Measurements from ENCODE around the gene MINK1.
"Not testable (repeated sequence)": the region's sequence is repeated elsewhere in the genome, so short reads cannot be mapped to it uniquely, and the experiment has no call there.

The MINK1 gene

GRCh38 chr17:4849011-4849536 lies 15.9 kb downstream of the MINK1 start:
- no peak for TF ChIP-seq GATA1 (IDR thresholded peaks at IDR 0.05; ENCODE audit: low read depth, low read length)
- TF ChIP-seq POLR2A (IDR thresholded peaks at IDR 0.05; ENCODE audit: low read length): no peak

GRCh38 chr17:4850246-4850645 lies 17.1 kb downstream of the MINK1 start:
- DNase-seq: no peak
- TF ChIP-seq GATA1 (IDR thresholded peaks at IDR 0.05; ENCODE audit: low read depth, low read length) (no peak), POLR2A (IDR thresholded peaks at IDR 0.05; ENCODE audit: low read length) (no peak)

More at GRCh38 chr17:4849011-4849536, 15.9 kb downstream of the MINK1 start:
- no peak for DNase-seq

GRCh38 chr17:4851084-4851483 lies 17.9 kb downstream of the MINK1 start:
- TF ChIP-seq POLR2A (IDR thresholded peaks at IDR 0.05; ENCODE audit: low read length) (no peak), GATA1 (IDR thresholded peaks at IDR 0.05; ENCODE audit: low read depth, low read length) (no peak)
- no peak for DNase-seq

- peak in 1 of 2 experiments; percentile 19 for DNase-seq
- no peak for TF ChIP-seq POLR2A (IDR thresholded peaks at IDR 0.05; ENCODE audit: low read length)
- TF ChIP-seq GATA1 (IDR thresholded peaks at IDR 0.05; ENCODE audit: low read depth, low read length): no peak
Observed at GRCh38 chr17:4852567-4853207, 19.5 kb downstream of the MINK1 start.

- TF ChIP-seq POLR2A (IDR thresholded peaks at IDR 0.05; ENCODE audit: low read length) (no peak), GATA1 (IDR thresholded peaks at IDR 0.05; ENCODE audit: low read depth, low read length) (no peak)
- no peak for DNase-seq
Observed at GRCh38 chr17:4853208-4853671, 20.1 kb downstream of the MINK1 start.

GRCh38 chr17:4854111-4854681 lies 21.1 kb downstream of the MINK1 start:
- DNase-seq: no peak
- TF ChIP-seq POLR2A (IDR thresholded peaks at IDR 0.05; ENCODE audit: low read length): no peak
- no peak for TF ChIP-seq GATA1 (IDR thresholded peaks at IDR 0.05; ENCODE audit: low read depth, low read length)

GRCh38 chr17:4856271-4856936 lies 23.3 kb downstream of the MINK1 start:
- DNase-seq: peak in 1 of 2 experiments; percentile 29
- no peak for TF ChIP-seq GATA1 (IDR thresholded peaks at IDR 0.05; ENCODE audit: low read depth, low read length)
- TF ChIP-seq POLR2A (IDR thresholded peaks at IDR 0.05; ENCODE audit: low read length): no peak

GRCh38 chr17:4856937-4857314 lies 23.8 kb downstream of the MINK1 start:
- DNase-seq: no peak
- no peak for TF ChIP-seq GATA1 (IDR thresholded peaks at IDR 0.05; ENCODE audit: low read depth, low read length)
- TF ChIP-seq POLR2A (IDR thresholded peaks at IDR 0.05; ENCODE audit: low read length): no peak

- DNase-seq: not testable (repeated sequence)
Observed at GRCh38 chr17:4857347-4857746, 24.2 kb downstream of the MINK1 start.

- TF ChIP-seq POLR2A (IDR thresholded peaks at IDR 0.05; ENCODE audit: low read length) (no peak), GATA1 (IDR thresholded peaks at IDR 0.05; ENCODE audit: low read depth, low read length) (no peak)
- no peak for DNase-seq
Observed at GRCh38 chr17:4858068-4858881, 25.1 kb downstream of the MINK1 start.

GRCh38 chr17:4858882-4859260 lies 25.7 kb downstream of the MINK1 start:
- DNase-seq: no peak
- no peak for TF ChIP-seq GATA1 (IDR thresholded peaks at IDR 0.05; ENCODE audit: low read depth, low read length)
- TF ChIP-seq POLR2A (IDR thresholded peaks at IDR 0.05; ENCODE audit: low read length): no peak

- TF ChIP-seq GATA1 (IDR thresholded peaks at IDR 0.05; ENCODE audit: low read depth, low read length) (no peak), POLR2A (IDR thresholded peaks at IDR 0.05; ENCODE audit: low read length) (no peak)
- DNase-seq: no peak
Observed at GRCh38 chr17:4859816-4860625, 26.9 kb downstream of the MINK1 start.

- DNase-seq: no peak
- TF ChIP-seq POLR2A (IDR thresholded peaks at IDR 0.05; ENCODE audit: low read length) (no peak), GATA1 (IDR thresholded peaks at IDR 0.05; ENCODE audit: low read depth, low read length) (no peak)
Observed at GRCh38 chr17:4860651-4861050, 27.5 kb downstream of the MINK1 start.

Data from erythroblast (primary cell).